Osteoblast (primary cell): ENCODE data around the gene SLC35F2. TPM values are rescaled to one million over a fixed set of nuclear protein-coding genes. Genes with fewer than 3 reads are reported as not detected.

Experiments used
- DNase-seq: peaks from one replicate; pipeline ENCODE4 v3.0.0; 2011; ENCODE audit warnings: low spot score, mixed read lengths; ENCODE audit not compliant: insufficient read length; ENCODE audit errors: missing footprints
- H2AFZ ChIP-seq: 2 replicates; pipeline ENCODE4 v1.6.0; 2011; ENCODE audit warnings: mild to moderate bottlenecking, low read length
- H3K27ac ChIP-seq: 2 replicates; pipeline ENCODE4 v1.5.1; 2011; ENCODE audit warnings: mild to moderate bottlenecking, low read depth, low read length, moderate library complexity
- H3K27me3 ChIP-seq: 2 replicates; pipeline ENCODE4 v1.6.0; 2012; ENCODE audit warnings: mild to moderate bottlenecking, control low read depth, inconsistent platforms, low read length, moderate library complexity; ENCODE audit not compliant: insufficient read depth
- H3K36me3 ChIP-seq: 2 replicates; pipeline ENCODE4 v1.5.1; 2011; ENCODE audit warnings: mild to moderate bottlenecking, low read length, control low read depth, moderate library complexity; ENCODE audit not compliant: insufficient read depth
- H3K4me1 ChIP-seq: 2 replicates; pipeline ENCODE4 v1.5.1; 2011; ENCODE audit warnings: mild to moderate bottlenecking, low read length, control low read depth, moderate library complexity; ENCODE audit not compliant: insufficient read depth
- H3K4me2 ChIP-seq: 2 replicates; pipeline ENCODE4 v1.6.0; 2011; ENCODE audit warnings: mild to moderate bottlenecking, low read length; ENCODE audit not compliant: insufficient read depth
- H3K4me3 ChIP-seq: fragments of 200-600 bp; sonication (generic); 3 replicates; pipeline ENCODE4 v1.5.1; 2012; ENCODE audit warnings: mild to moderate bottlenecking, low read length, inconsistent platforms; ENCODE audit not compliant: insufficient read depth
- H3K79me2 ChIP-seq: 2 replicates; pipeline ENCODE4 v1.6.0; 2012; ENCODE audit warnings: mild to moderate bottlenecking, low read length, control low read depth, inconsistent platforms; ENCODE audit not compliant: insufficient read depth
- H3K9me3 ChIP-seq: 2 replicates; pipeline ENCODE4 v1.5.1; 2011; ENCODE audit warnings: low read depth, low read length, control low read depth
- H4K20me1 ChIP-seq: 2 replicates; pipeline ENCODE4 v1.6.0; 2012; ENCODE audit warnings: mild to moderate bottlenecking, low read length, control low read depth; ENCODE audit not compliant: insufficient read depth
- CTCF ChIP-seq: IDR thresholded peaks from 2 replicates; pipeline ENCODE4 v1.5.1; 2011; ENCODE audit warnings: mild to moderate bottlenecking, low read depth, low read length, moderate library complexity; ENCODE audit errors: extremely low read depth
- total RNA-seq: library from RNA; depleted of rRNA; stranded (reverse); fragments of >200 nt; gene quantifications from 2 replicates; pipeline ENCODE4 v1.2.3, GENCODE V29; 2012

Gene SLC35F2
- total RNA-seq, 1 donor, result 5.4 TPM

- Histone ChIP-seq H3K27ac (no peak overlapping the region), H2AFZ (no peak overlapping the region), H3K27me3 (no peaks in the 10 kb centered on the region), H3K36me3 (no peaks in the 10 kb centered on the region), H3K4me2 (no peak overlapping the region), H4K20me1 (no peaks in the 10 kb centered on the region), H3K9me3 (no peaks in the 10 kb centered on the region), H3K79me2 (no peaks in the 10 kb centered on the region), H3K4me1 (peaks cover 8% of the 10 kb centered on the region), H3K4me3 (no peak overlapping the region)
- no peak for TF ChIP-seq CTCF
- DNase-seq, result peak; percentile 23
Observed at GRCh38 chr11:107789767-107790166, 68.8 kb downstream of the SLC35F2 start.

GRCh38 chr11:107787733-107788132 is 70.9 kb downstream of the SLC35F2 start:
- DNase-seq, result no peak
- Histone ChIP-seq H3K4me2 (no peak overlapping the region), H3K27me3 (no peaks in the 10 kb centered on the region), H3K4me3 (no peak overlapping the region), H2AFZ (no peak overlapping the region), H3K9me3 (no peaks in the 10 kb centered on the region), H3K4me1 (peaks cover 17% of the 10 kb centered on the region), H3K36me3 (no peaks in the 10 kb centered on the region), H3K79me2 (no peaks in the 10 kb centered on the region), H4K20me1 (no peaks in the 10 kb centered on the region), H3K27ac (no peak overlapping the region)
- no peak for TF ChIP-seq CTCF

- H3K4me1 ChIP-seq, result peaks cover 18% of the 10 kb centered on the region
- peak overlapping the region; percentile 25 for H3K27ac ChIP-seq
- H3K9me3 ChIP-seq, result no peaks in the 10 kb centered on the region
- H2AFZ ChIP-seq, result peak overlapping the region; percentile 53
- no peaks in the 10 kb centered on the region for H4K20me1 ChIP-seq
- H3K36me3 ChIP-seq, result no peaks in the 10 kb centered on the region
- TF ChIP-seq CTCF, result no peak
- H3K4me2 ChIP-seq, result peak overlapping the region; percentile 47
- peak; percentile 11 for DNase-seq
- no peaks in the 10 kb centered on the region for H3K27me3 ChIP-seq
- H3K4me3 ChIP-seq, result no peak overlapping the region
- no peaks in the 10 kb centered on the region for H3K79me2 ChIP-seq
Observed at GRCh38 chr11:107785401-107785800, 73.2 kb downstream of the SLC35F2 start.

GRCh38 chr11:107783121-107783520 is 75.5 kb downstream of the SLC35F2 start:
- Histone ChIP-seq H3K4me2 (no peak overlapping the region), H4K20me1 (no peaks in the 10 kb centered on the region), H3K79me2 (no peaks in the 10 kb centered on the region), H3K27ac (no peak overlapping the region), H3K36me3 (no peaks in the 10 kb centered on the region), H3K4me1 (peaks cover 18% of the 10 kb centered on the region), H3K4me3 (no peak overlapping the region), H3K9me3 (no peaks in the 10 kb centered on the region), H2AFZ (no peak overlapping the region), H3K27me3 (peaks cover 3% of the 10 kb centered on the region)
- TF ChIP-seq CTCF, result no peak
- DNase-seq, result peak; percentile 76
